Measurements from ENCODE around the gene CHCHD5. TPM values are rescaled to one million over a fixed set of nuclear protein-coding genes. Genes with fewer than 3 reads are reported as not detected.

The CHCHD5 gene
- total and polyA plus RNA-seq, 2 of the 8 experiments (the other 6 are each of a cell fraction or from before 2014, with no cell fraction given): 27.2 to 71.5 TPM

DNA sequence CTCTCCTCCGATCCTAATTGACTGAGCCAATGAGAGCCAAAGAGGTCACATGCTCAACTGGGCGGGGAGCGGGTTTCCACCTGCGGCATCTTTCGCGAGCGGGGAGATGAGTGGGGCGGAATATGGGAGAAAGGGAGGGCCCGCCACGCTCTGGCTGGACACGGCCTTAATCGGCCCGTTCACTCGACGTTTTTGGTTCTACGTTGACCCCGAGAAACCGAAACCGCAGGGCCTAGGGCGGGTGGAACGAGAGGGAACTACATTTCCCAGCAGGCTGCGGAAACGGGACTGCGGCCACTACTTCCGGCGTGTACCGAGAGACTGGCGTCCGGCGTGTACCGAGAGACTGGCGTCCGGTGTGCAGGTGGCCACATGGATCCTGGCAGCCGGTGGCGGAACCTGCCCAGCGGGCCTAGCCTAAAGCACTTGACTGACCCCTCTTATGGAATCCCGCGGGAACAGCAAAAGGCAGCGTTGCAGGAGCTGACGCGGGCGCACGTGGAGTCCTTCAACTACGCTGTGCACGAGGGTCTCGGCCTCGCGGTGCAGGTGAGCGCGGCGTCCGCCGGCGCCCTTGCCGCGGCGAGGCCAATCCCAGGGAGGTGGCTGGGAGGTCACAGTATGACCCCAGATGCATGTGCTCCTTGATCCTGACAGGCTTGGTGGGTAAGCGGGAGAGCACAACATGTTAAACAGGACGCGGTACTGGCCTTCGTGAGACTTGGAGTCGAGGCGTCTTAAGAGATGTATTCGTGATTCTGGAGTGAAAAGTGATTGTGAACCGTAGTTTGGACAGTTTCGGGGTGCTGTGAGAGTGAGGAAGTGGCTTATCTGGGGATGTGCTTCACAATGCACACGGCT is 42.1 kb upstream of the CHCHD5 start, which contains the start of gene POLR1B (continued):
- TF ChIP-seq, protein P1, sequence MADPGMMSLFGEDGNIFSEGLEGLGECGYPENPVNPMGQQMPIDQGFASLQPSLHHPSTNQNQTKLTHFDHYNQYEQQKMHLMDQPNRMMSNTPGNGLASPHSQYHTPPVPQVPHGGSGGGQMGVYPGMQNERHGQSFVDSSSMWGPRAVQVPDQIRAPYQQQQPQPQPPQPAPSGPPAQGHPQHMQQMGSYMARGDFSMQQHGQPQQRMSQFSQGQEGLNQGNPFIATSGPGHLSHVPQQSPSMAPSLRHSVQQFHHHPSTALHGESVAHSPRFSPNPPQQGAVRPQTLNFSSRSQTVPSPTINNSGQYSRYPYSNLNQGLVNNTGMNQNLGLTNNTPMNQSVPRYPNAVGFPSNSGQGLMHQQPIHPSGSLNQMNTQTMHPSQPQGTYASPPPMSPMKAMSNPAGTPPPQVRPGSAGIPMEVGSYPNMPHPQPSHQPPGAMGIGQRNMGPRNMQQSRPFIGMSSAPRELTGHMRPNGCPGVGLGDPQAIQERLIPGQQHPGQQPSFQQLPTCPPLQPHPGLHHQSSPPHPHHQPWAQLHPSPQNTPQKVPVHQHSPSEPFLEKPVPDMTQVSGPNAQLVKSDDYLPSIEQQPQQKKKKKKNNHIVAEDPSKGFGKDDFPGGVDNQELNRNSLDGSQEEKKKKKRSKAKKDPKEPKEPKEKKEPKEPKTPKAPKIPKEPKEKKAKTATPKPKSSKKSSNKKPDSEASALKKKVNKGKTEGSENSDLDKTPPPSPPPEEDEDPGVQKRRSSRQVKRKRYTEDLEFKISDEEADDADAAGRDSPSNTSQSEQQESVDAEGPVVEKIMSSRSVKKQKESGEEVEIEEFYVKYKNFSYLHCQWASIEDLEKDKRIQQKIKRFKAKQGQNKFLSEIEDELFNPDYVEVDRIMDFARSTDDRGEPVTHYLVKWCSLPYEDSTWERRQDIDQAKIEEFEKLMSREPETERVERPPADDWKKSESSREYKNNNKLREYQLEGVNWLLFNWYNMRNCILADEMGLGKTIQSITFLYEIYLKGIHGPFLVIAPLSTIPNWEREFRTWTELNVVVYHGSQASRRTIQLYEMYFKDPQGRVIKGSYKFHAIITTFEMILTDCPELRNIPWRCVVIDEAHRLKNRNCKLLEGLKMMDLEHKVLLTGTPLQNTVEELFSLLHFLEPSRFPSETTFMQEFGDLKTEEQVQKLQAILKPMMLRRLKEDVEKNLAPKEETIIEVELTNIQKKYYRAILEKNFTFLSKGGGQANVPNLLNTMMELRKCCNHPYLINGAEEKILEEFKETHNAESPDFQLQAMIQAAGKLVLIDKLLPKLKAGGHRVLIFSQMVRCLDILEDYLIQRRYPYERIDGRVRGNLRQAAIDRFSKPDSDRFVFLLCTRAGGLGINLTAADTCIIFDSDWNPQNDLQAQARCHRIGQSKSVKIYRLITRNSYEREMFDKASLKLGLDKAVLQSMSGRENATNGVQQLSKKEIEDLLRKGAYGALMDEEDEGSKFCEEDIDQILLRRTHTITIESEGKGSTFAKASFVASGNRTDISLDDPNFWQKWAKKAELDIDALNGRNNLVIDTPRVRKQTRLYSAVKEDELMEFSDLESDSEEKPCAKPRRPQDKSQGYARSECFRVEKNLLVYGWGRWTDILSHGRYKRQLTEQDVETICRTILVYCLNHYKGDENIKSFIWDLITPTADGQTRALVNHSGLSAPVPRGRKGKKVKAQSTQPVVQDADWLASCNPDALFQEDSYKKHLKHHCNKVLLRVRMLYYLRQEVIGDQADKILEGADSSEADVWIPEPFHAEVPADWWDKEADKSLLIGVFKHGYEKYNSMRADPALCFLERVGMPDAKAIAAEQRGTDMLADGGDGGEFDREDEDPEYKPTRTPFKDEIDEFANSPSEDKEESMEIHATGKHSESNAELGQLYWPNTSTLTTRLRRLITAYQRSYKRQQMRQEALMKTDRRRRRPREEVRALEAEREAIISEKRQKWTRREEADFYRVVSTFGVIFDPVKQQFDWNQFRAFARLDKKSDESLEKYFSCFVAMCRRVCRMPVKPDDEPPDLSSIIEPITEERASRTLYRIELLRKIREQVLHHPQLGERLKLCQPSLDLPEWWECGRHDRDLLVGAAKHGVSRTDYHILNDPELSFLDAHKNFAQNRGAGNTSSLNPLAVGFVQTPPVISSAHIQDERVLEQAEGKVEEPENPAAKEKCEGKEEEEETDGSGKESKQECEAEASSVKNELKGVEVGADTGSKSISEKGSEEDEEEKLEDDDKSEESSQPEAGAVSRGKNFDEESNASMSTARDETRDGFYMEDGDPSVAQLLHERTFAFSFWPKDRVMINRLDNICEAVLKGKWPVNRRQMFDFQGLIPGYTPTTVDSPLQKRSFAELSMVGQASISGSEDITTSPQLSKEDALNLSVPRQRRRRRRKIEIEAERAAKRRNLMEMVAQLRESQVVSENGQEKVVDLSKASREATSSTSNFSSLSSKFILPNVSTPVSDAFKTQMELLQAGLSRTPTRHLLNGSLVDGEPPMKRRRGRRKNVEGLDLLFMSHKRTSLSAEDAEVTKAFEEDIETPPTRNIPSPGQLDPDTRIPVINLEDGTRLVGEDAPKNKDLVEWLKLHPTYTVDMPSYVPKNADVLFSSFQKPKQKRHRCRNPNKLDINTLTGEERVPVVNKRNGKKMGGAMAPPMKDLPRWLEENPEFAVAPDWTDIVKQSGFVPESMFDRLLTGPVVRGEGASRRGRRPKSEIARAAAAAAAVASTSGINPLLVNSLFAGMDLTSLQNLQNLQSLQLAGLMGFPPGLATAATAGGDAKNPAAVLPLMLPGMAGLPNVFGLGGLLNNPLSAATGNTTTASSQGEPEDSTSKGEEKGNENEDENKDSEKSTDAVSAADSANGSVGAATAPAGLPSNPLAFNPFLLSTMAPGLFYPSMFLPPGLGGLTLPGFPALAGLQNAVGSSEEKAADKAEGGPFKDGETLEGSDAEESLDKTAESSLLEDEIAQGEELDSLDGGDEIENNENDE (IDR thresholded peaks at IDR 0.05; ENCODE audit: insufficient replicate concordance, low read length): no peak
- TF ChIP-seq SP4 (IDR thresholded peaks at IDR 0.05; ENCODE audit: low read length): no peak
- TF ChIP-seq RXRA (IDR thresholded peaks at IDR 0.05; ENCODE audit: insufficient read depth, low read depth, low read length): 0 out of 2 replicates have a peak, but pooled peaks have one; percentile 1
- TF ChIP-seq, protein P2, sequence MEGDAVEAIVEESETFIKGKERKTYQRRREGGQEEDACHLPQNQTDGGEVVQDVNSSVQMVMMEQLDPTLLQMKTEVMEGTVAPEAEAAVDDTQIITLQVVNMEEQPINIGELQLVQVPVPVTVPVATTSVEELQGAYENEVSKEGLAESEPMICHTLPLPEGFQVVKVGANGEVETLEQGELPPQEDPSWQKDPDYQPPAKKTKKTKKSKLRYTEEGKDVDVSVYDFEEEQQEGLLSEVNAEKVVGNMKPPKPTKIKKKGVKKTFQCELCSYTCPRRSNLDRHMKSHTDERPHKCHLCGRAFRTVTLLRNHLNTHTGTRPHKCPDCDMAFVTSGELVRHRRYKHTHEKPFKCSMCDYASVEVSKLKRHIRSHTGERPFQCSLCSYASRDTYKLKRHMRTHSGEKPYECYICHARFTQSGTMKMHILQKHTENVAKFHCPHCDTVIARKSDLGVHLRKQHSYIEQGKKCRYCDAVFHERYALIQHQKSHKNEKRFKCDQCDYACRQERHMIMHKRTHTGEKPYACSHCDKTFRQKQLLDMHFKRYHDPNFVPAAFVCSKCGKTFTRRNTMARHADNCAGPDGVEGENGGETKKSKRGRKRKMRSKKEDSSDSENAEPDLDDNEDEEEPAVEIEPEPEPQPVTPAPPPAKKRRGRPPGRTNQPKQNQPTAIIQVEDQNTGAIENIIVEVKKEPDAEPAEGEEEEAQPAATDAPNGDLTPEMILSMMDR (IDR thresholded peaks at IDR 0.05; ENCODE audit: control extremely low read depth in 1 of 3, insufficient read depth in 1 of 3, low read depth in 1 of 3, low read length in 3 of 3): no peak
- peak; percentile 97 for TF ChIP-seq SIN3A (conservative IDR thresholded peaks at IDR 0.05 in 1 of 2, IDR thresholded peaks at IDR 0.05 in 1 of 2; ENCODE audit: low read depth in 1 of 2, low read length in 2 of 2)
- no peak for TF ChIP-seq TEAD4 (IDR thresholded peaks at IDR 0.05; ENCODE audit: low read depth, low read length)

All from H1 (cell line).